Measurements from ENCODE around the gene SPECC1L. TPM values are rescaled to one million over a fixed set of nuclear protein-coding genes. Genes with fewer than 3 reads are reported as not detected.

The SPECC1L gene
- total RNA-seq, 4 donors from 2014 or later = 63.6 to 116 (median 90.1) TPM

DNA sequence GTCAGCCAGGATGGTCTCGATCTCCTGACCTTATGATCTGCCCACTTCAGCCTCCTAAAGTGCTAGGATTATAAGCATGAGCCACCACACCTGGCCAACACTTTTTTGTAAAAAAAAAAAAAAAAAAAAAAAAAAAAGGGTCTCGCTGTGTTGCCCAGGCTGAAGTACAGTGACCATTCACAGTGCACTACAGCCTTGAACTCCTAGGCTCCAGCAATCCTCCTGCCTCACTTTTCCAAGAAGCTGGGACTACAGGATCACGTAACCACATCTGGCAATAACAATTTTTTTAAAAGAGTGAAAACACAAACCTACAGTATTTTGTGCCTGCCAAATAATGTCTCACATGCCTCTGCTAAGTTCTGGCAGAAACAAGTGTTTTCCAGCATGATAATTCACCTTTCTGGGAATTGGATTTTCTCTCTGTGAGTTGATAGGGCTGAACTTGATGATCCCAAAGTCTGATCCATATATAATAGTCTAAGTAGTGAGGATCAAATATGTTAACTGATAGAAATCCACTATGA is 187.3 kb downstream of the SPECC1L start:
- H3K9me3 ChIP-seq = no peaks in the 10 kb centered on the region
- intact Hi-C loops (cut with DNase I) = no loop called here
- no peak overlapping the region for H3K27ac ChIP-seq (replicated peaks in 1 of 4)
- WGBS = 92% methylated on average over 3 of the region's 3 CpGs
- H3K36me3 ChIP-seq = no peaks in the 10 kb centered on the region
- peaks cover 12 to 26% (median 20%) of the 10 kb centered on the region in 4 donors for H3K4me1 ChIP-seq
- no peaks in the 10 kb centered on the region for H3K27me3 ChIP-seq
- no peak overlapping the region for H3K4me3 ChIP-seq
- TF ChIP-seq EP300 (IDR thresholded peaks at IDR 0.05) (no peak), POLR2A (IDR thresholded peaks at IDR 0.05; ENCODE audit: low read depth) (no peak), POLR2AphosphoS5 (IDR thresholded peaks at IDR 0.05) (no peak)
- TF ChIP-seq, protein P1, sequence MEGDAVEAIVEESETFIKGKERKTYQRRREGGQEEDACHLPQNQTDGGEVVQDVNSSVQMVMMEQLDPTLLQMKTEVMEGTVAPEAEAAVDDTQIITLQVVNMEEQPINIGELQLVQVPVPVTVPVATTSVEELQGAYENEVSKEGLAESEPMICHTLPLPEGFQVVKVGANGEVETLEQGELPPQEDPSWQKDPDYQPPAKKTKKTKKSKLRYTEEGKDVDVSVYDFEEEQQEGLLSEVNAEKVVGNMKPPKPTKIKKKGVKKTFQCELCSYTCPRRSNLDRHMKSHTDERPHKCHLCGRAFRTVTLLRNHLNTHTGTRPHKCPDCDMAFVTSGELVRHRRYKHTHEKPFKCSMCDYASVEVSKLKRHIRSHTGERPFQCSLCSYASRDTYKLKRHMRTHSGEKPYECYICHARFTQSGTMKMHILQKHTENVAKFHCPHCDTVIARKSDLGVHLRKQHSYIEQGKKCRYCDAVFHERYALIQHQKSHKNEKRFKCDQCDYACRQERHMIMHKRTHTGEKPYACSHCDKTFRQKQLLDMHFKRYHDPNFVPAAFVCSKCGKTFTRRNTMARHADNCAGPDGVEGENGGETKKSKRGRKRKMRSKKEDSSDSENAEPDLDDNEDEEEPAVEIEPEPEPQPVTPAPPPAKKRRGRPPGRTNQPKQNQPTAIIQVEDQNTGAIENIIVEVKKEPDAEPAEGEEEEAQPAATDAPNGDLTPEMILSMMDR (IDR thresholded peaks at IDR 0.05) = no peak
- DNase-seq (ENCODE audit: extremely low spot score) = no peak

DNA sequence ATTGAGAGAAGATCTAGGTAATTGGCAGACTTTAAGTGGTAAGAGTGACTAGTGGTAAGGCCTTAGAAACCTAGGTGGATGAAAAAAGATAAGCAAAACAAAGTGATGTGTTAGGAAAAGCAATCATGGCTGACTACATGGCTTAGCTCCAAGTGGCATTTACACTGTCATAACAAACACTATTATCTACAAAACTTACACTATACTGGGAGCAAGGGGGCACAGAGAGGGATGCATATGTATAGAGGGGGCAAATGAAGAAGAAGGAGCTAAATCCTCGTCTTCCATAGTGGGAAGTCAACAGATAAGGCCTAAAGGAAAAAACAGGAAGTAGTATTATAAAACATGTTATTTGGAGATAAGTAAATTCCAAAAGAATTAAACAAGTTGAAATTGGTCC is 189.3 kb downstream of the SPECC1L start:
- no peak overlapping the region for H3K27ac ChIP-seq (replicated peaks in 1 of 4)
- H3K4me1 ChIP-seq = peaks cover 11 to 26% (median 19%) of the 10 kb centered on the region in 4 donors
- TF ChIP-seq POLR2AphosphoS5 (IDR thresholded peaks at IDR 0.05) = no peak
- TF ChIP-seq, protein P1 (IDR thresholded peaks at IDR 0.05) = no peak
- H3K9me3 ChIP-seq = no peaks in the 10 kb centered on the region
- H3K27me3 ChIP-seq = no peaks in the 10 kb centered on the region
- H3K36me3 ChIP-seq = no peaks in the 10 kb centered on the region
- intact Hi-C loops (cut with DNase I) = no loop called here
- WGBS = 76% methylated on average over 1 of the region's 1 CpG
- DNase-seq (ENCODE audit: extremely low spot score) = no peak
- no peak overlapping the region for H3K4me3 ChIP-seq

DNA sequence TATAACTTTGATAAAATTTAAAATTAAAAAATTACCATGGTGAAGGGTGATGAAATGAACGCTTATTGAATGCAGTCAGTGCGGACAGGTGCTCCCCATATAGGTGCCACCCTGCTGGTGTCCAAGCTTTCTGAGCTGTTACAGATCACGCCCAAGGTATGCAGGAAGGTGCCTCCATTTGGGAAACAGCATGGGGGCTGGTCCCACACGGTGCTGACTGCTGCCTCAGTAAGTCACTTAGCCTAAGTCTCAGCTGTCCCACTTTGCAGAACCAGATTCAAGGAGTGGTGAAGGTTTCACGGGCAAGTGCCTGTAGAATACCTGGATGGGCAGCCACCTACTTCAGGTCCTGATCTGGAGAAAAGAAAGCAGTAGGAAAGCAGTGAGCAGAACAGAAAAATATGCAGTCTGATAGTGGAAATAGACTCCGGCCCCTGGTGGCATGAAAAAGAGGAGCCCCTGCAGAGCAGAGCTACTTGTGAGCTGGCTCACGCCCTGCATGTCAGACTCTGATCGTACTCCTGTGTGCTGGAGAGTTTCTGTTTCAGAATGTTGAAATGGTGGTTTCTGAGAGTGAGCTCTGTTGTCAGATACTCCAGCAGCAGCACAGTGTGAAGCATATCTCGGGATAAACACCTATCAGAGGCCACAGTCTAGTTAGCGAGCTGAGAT is 189.9 kb downstream of the SPECC1L start:
- no peak overlapping the region for H3K27ac ChIP-seq (replicated peaks in 1 of 4)
- 69% methylated on average over 10 of the region's 10 CpGs for WGBS
- H3K4me3 ChIP-seq = no peak overlapping the region
- no peaks in the 10 kb centered on the region for H3K9me3 ChIP-seq
- intact Hi-C loops (cut with DNase I) = no loop called here
- TF ChIP-seq POLR2A (IDR thresholded peaks at IDR 0.05; ENCODE audit: low read depth) (no peak), POLR2AphosphoS5 (IDR thresholded peaks at IDR 0.05) (no peak), EP300 (IDR thresholded peaks at IDR 0.05) (no peak)
- TF ChIP-seq, protein P1 (IDR thresholded peaks at IDR 0.05) = no peak
- H3K4me1 ChIP-seq = peaks cover 5 to 22% (median 15%) of the 10 kb centered on the region in 4 donors
- no peaks in the 10 kb centered on the region for H3K36me3 ChIP-seq
- no peak for DNase-seq (ENCODE audit: extremely low spot score)
- H3K27me3 ChIP-seq = no peaks in the 10 kb centered on the region

DNA sequence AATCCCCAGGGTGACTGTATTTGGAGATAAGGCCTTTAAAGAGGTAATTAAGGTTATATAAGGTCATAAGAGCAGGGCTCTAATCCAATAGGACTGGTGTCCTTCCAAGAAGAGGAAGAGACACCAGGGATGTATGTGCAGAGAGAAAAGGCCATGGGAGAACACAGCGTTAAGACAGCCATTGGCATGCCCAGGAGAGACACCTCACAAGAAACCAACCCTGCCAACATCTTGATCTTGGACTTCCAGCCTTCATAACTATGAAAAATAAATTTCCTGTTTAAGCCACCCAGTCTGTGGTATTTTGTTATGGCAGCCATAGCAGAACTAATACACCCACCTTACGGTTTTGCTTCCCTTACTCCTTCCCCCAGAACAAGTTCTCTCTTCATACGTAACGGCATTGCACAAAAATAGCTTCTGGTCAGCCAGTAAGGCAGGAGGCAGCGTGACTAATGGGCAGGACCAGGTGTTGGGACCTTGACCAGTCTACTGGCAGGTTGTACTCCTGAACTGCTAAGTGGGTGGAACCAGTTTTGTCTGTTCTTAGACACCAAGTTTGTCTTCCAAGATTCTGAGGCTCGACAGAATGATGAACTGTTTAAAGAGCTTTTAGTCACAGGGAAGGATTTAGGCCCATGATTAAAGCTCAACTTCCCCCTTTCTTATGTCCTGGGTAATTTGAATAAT is 192.6 kb downstream of the SPECC1L start:
- Histone ChIP-seq H3K4me3 (no peak overlapping the region), H3K27ac (replicated peaks in 1 of 4) (no peak overlapping the region), H3K4me1 (peaks cover 20 to 36% (median 28%) of the 10 kb centered on the region in 4 donors), H3K27me3 (no peaks in the 10 kb centered on the region), H3K36me3 (no peaks in the 10 kb centered on the region), H3K9me3 (no peaks in the 10 kb centered on the region)
- no peak for DNase-seq (ENCODE audit: extremely low spot score)
- 89% methylated on average over 6 of the region's 6 CpGs for WGBS
- intact Hi-C loops (cut with DNase I) = no loop called here
- TF ChIP-seq EP300 (IDR thresholded peaks at IDR 0.05) (no peak), POLR2AphosphoS5 (IDR thresholded peaks at IDR 0.05) (no peak), POLR2A (IDR thresholded peaks at IDR 0.05; ENCODE audit: low read depth) (no peak)
- TF ChIP-seq, protein P1 (IDR thresholded peaks at IDR 0.05) = no peak
